ENCODE data around the gene TRIM17.

- no peak for TF ChIP-seq CTCF (IDR thresholded peaks at IDR 0.05 in 2 of 3, conservative IDR thresholded peaks at IDR 0.05 in 1 of 3; ENCODE audit: borderline replicate concordance in 1 of 3, insufficient read depth in 1 of 3, low read depth in 2 of 3, low read length in 2 of 3)
- TF ChIP-seq RAD21 (IDR thresholded peaks at IDR 0.05; ENCODE audit: low read depth): no peak
- no peak for TF ChIP-seq SIN3A (IDR thresholded peaks at IDR 0.05; ENCODE audit: low read depth)
Observed at GRCh38 chr1:228370941-228371740, 45.5 kb downstream of the TRIM17 start.

Data from HCT116 (cell line).